ENCODE results near the gene SSC5D. TPM values are rescaled to one million over a fixed set of nuclear protein-coding genes. Genes with fewer than 3 reads are reported as not detected.

SSC5D gene
- total and polyA plus RNA-seq, 9 of the 15 experiments (the other 6 are each of a cell fraction or from before 2014, with no cell fraction given): 0.04 to 0.71 (median 0.14) TPM; not detected in 2

GRCh38 chr19:55467236-55468053, 20.8 kb upstream of the SSC5D start (continued):
- TF ChIP-seq TSC22D4 (tag; IDR thresholded peaks at IDR 0.05) (no peak), ARNT (IDR thresholded peaks at IDR 0.05) (peak in 1 of 2 experiments; percentile 96), YY1 (IDR thresholded peaks at IDR 0.05; ENCODE audit: borderline replicate concordance in 1 of 3, control insufficient read depth in 1 of 3, extremely low read depth in 1 of 3, insufficient read depth in 3 of 3, insufficient read length in 1 of 3, insufficient replicate concordance in 2 of 3, low read depth in 1 of 3, low read length in 2 of 3) (peak in 2 of 3 experiments; percentile 44 to 46), ZNF592 (IDR thresholded peaks at IDR 0.05) (peak; percentile 77), ATF1 (CRISPR knock-in tag; IDR thresholded peaks at IDR 0.05) (no peak), ATF1 (tag; IDR thresholded peaks at IDR 0.05) (peak; percentile 52; the same call in 1 of the 2 replicates), HLTF (IDR thresholded peaks at IDR 0.05) (peak; percentile 92), THRB (CRISPR knock-in tag; conservative IDR thresholded peaks at IDR 0.05) (0 out of 2 replicates have a peak, but pooled peaks have one; percentile 32), SRSF7 (optimal IDR thresholded peaks at IDR 0.05; ENCODE audit: low read depth, low read length) (no peak), MXI1 (IDR thresholded peaks at IDR 0.05; ENCODE audit: low read depth, low read length) (no peak), MTA3 (IDR thresholded peaks at IDR 0.05; ENCODE audit: borderline replicate concordance) (peak; percentile 49; the same call in 1 of the 2 replicates), HDGF (IDR thresholded peaks at IDR 0.05) (peak; percentile 45; the same call in 1 of the 2 replicates), SMAD4 (CRISPR knock-in tag; conservative IDR thresholded peaks at IDR 0.05) (peak; percentile 67), BRD9 (IDR thresholded peaks at IDR 0.05; ENCODE audit: low read depth, partially characterized antibody) (peak; percentile 69), ZFP30 (CRISPR knock-in tag; IDR thresholded peaks at IDR 0.05; ENCODE audit: borderline replicate concordance) (no peak), RCOR1 (IDR thresholded peaks at IDR 0.05; ENCODE audit: borderline replicate concordance in 1 of 2, low read depth in 2 of 2, low read length in 2 of 2) (peak in 1 of 2 experiments; percentile 86; a peak in 2 of 4 replicates), ATF2 (CRISPR knock-in tag; IDR thresholded peaks at IDR 0.05) (no peak), KAT2B (IDR thresholded peaks at IDR 0.05; ENCODE audit: low read depth, low read length) (no peak), MITF (IDR thresholded peaks at IDR 0.05) (no peak)
